PC-9 (cell line): ENCODE data around the gene CALML6.

Source experiments
- CTCF ChIP-seq: fragments of 200-600 bp; sonication (generic); conservative IDR thresholded peaks from 2 replicates; pipeline ENCODE4 v1.6.1; 2017; ENCODE audit warnings: mixed run types, antibody characterized with exemption, mild to moderate bottlenecking, moderate library complexity
- EZH2 ChIP-seq: fragments of 200-600 bp; sonication (generic); IDR thresholded peaks from 2 replicates; pipeline ENCODE4 v1.8.0; 2017; ENCODE audit warnings: antibody characterized with exemption, low read depth

- no peak for TF ChIP-seq CTCF
- no peak for TF ChIP-seq EZH2
These were observed 23.7 kb downstream of the CALML6 start for GRCh38 chr1:1938613-1939295.
